ENCODE measurements around the gene VASH1. TPM values are rescaled to one million over a fixed set of nuclear protein-coding genes. Genes with fewer than 3 reads are reported as not detected.

Gene VASH1
- total RNA-seq, 4 donors from 2014 or later = 3.6 to 23.4 (median 16.4) TPM

- intact Hi-C loops (cut with DNase I; ENCODE audit: low total_unique reads) = no loop called here
- H3K4me3 ChIP-seq = peak overlapping the region; percentile 75 to 76
- H3K27me3 ChIP-seq = no peaks in the 10 kb centered on the region
- peak overlapping the region; percentile 69 to 74 for H3K27ac ChIP-seq
- peaks cover 4% of the 10 kb centered on the region in 2 donors for H3K4me1 ChIP-seq
- no peaks in the 10 kb centered on the region for H3K36me3 ChIP-seq
- no peak for DNase-seq
- H3K9me3 ChIP-seq = no peaks in the 10 kb centered on the region
- no peak for TF ChIP-seq POLR2A (IDR thresholded peaks at IDR 0.05)
- TF ChIP-seq, protein P1, sequence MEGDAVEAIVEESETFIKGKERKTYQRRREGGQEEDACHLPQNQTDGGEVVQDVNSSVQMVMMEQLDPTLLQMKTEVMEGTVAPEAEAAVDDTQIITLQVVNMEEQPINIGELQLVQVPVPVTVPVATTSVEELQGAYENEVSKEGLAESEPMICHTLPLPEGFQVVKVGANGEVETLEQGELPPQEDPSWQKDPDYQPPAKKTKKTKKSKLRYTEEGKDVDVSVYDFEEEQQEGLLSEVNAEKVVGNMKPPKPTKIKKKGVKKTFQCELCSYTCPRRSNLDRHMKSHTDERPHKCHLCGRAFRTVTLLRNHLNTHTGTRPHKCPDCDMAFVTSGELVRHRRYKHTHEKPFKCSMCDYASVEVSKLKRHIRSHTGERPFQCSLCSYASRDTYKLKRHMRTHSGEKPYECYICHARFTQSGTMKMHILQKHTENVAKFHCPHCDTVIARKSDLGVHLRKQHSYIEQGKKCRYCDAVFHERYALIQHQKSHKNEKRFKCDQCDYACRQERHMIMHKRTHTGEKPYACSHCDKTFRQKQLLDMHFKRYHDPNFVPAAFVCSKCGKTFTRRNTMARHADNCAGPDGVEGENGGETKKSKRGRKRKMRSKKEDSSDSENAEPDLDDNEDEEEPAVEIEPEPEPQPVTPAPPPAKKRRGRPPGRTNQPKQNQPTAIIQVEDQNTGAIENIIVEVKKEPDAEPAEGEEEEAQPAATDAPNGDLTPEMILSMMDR (IDR thresholded peaks at IDR 0.05) = no peak
Observed at GRCh38 chr14:76763096-76764041, 2.1 kb downstream of the VASH1 start.

- intact Hi-C loops (cut with DNase I; ENCODE audit: low total_unique reads) = no loop called here
- Histone ChIP-seq H3K27me3 (no peaks in the 10 kb centered on the region), H3K9me3 (no peaks in the 10 kb centered on the region), H3K36me3 (no peaks in the 10 kb centered on the region), H3K4me3 (no peak overlapping the region), H3K27ac (peak overlapping the region in 1 of 2 donors; percentile 69), H3K4me1 (peaks cover 4% of the 10 kb centered on the region in 2 donors)
- no peak for TF ChIP-seq POLR2A (IDR thresholded peaks at IDR 0.05)
- TF ChIP-seq, protein P1 (IDR thresholded peaks at IDR 0.05) = no peak
- no peak for DNase-seq
Observed at GRCh38 chr14:76765461-76765931, 4.2 kb downstream of the VASH1 start.

DNA sequence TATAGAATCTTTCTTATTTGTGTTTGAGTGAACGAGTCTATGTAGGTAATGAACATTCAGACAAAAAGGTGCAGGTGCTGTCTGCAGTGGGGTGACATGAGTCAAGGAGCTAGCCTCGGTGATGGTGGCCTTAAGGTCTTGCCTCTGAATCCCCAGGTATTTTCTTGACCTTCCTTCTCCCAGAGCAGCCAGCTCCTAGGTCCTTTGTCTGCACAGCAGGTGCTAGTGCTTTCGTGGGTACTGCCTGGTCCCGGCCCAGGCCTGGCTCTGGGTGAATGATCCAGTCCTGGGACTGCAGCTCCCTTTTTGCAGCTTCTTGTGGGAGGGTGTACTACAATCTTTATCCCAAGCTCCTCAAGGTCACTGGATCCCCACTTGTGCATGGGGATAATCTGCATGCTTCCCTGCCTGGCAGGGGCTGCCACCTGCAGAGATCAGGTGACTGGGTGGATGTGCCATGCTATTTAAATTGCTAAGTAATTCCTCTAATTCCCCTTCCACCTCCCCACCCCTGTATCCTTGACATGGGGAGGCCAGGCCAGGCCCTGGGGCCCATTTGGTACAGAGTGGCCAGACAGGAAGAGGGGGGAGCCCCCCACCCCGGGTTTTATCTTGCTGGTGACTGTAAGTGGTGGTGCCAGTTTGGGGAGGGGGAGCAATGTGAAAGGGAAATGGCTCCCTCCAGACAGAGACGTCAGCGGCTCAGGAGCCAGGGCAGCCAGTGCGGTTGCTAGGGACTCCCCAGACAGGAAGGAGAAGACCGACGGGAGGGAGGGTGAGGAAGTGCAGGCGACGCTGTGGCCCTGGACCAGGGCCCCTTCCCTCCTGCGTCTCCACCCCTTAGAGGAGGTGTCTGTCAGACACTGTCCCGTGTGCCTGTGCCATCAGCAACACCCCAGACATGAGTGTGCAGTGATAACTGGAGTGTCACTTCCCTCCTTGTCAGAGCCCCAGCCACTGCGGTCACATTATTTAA, 6.7 kb downstream of the VASH1 start:
- intact Hi-C loops (cut with DNase I; ENCODE audit: low total_unique reads) = no loop called here
- peaks cover 4 to 13% of the 10 kb centered on the region in 2 donors for H3K4me1 ChIP-seq
- DNase-seq = peak in 1 of 2 donors; percentile 23

GRCh38 chr14:76768671-76769500, 7.6 kb downstream of the VASH1 start:
- no peak overlapping the region for H3K4me3 ChIP-seq
- intact Hi-C loops (cut with DNase I; ENCODE audit: low total_unique reads) = no loop called here
- DNase-seq = no peak
- H3K27me3 ChIP-seq = no peaks in the 10 kb centered on the region
- TF ChIP-seq, protein P1 (IDR thresholded peaks at IDR 0.05) = no peak
- no peak for TF ChIP-seq POLR2A (IDR thresholded peaks at IDR 0.05)
- H3K36me3 ChIP-seq = no peaks in the 10 kb centered on the region
- peak overlapping the region; percentile 52 to 56 for H3K27ac ChIP-seq
- peaks cover 5 to 19% of the 10 kb centered on the region in 2 donors for H3K4me1 ChIP-seq
- no peaks in the 10 kb centered on the region for H3K9me3 ChIP-seq

More for the DNA sequence above, 6.7 kb downstream of the VASH1 start:
- no peaks in the 10 kb centered on the region for H3K9me3 ChIP-seq
- no peaks in the 10 kb centered on the region for H3K27me3 ChIP-seq
- H3K4me3 ChIP-seq = no peak overlapping the region
- no peaks in the 10 kb centered on the region for H3K36me3 ChIP-seq
- no peak for TF ChIP-seq POLR2A (IDR thresholded peaks at IDR 0.05)
- TF ChIP-seq, protein P1 (IDR thresholded peaks at IDR 0.05) = no peak
- peak overlapping the region; percentile 52 to 56 for H3K27ac ChIP-seq
